ENCODE results near the gene PRELID3B.
"Not testable (repeated sequence)": the region's sequence is repeated elsewhere in the genome, so short reads cannot be mapped to it uniquely, and the experiment has no call there.

PRELID3B gene

GRCh38 chr20:59055302-59055701 lies 12.7 kb upstream of the PRELID3B start:
- intact Hi-C loops (cut with DNase I): no loop called here
- peak in 4 of 42 donors; percentile 10 to 20 (median 15) for DNase-seq

- DNase-seq: no peak
- intact Hi-C loops (cut with DNase I): no loop called here
These were observed 9.1 kb upstream of the PRELID3B start for GRCh38 chr20:59051666-59052185.

GRCh38 chr20:59050437-59050836 lies 7.9 kb upstream of the PRELID3B start:
- intact Hi-C loops (cut with DNase I): no loop called here
- no peak for DNase-seq

- no peak for DNase-seq
- intact Hi-C loops (cut with DNase I): no loop called here
These were observed 6.1 kb upstream of the PRELID3B start for GRCh38 chr20:59048681-59049030.

- no peak for DNase-seq
- intact Hi-C loops (cut with DNase I): no loop called here
These were observed 5.5 kb upstream of the PRELID3B start for GRCh38 chr20:59047938-59048680.

GRCh38 chr20:59046862-59047261 lies 4.3 kb upstream of the PRELID3B start:
- intact Hi-C loops (cut with DNase I): no loop called here
- DNase-seq: no peak

GRCh38 chr20:59044796-59045195 lies 2.2 kb upstream of the PRELID3B start:
- intact Hi-C loops (cut with DNase I): loop anchor here (5.0 kb wide), 1 partner anchor 152 kb away; no protein-coding TSS in a partner anchor
- DNase-seq: no peak

GRCh38 chr20:59044295-59044694 lies 1.7 kb upstream of the PRELID3B start:
- no peak for DNase-seq
- intact Hi-C loops (cut with DNase I): loop anchor here (5.0 kb wide), 1 partner anchor 152 kb away; no protein-coding TSS in a partner anchor

- DNase-seq: no peak
- intact Hi-C loops (cut with DNase I): loop anchor here (5.0 kb wide), 1 partner anchor 151 kb away; no protein-coding TSS in a partner anchor
These were observed 1.1 kb upstream of the PRELID3B start for GRCh38 chr20:59043698-59044097.

- DNase-seq: peak; percentile 69 to 96 (median 91)
- intact Hi-C loops (cut with DNase I): loop anchor here (1.0 to 5.0 kb wide), 2 partner anchors 11 to 151 kb away; partner anchors contain the start of gene ATP5F1E
These were observed 428 bp upstream of the PRELID3B start for GRCh38 chr20:59042796-59043631.

GRCh38 chr20:59041487-59041886 lies 1.1 kb downstream of the PRELID3B start:
- DNase-seq: not testable (repeated sequence)
- intact Hi-C loops (cut with DNase I): loop anchor here (5.0 kb wide), 1 partner anchor 149 kb away; no protein-coding TSS in a partner anchor

GRCh38 chr20:59040667-59041066 lies 1.9 kb downstream of the PRELID3B start:
- intact Hi-C loops (cut with DNase I): loop anchor here (5.0 kb wide), 1 partner anchor 148 kb away; no protein-coding TSS in a partner anchor
- DNase-seq: no peak

GRCh38 chr20:59039233-59039632 lies 3.4 kb downstream of the PRELID3B start:
- intact Hi-C loops (cut with DNase I): no loop called here
- no peak for DNase-seq

- intact Hi-C loops (cut with DNase I): no loop called here
These were observed 5.2 kb downstream of the PRELID3B start for GRCh38 chr20:59037386-59037785.

GRCh38 chr20:59035381-59035780 lies 7.2 kb downstream of the PRELID3B start:
- intact Hi-C loops (cut with DNase I): no loop called here
- no peak for DNase-seq

More at GRCh38 chr20:59037386-59037785, 5.2 kb downstream of the PRELID3B start:
- DNase-seq: no peak

- intact Hi-C loops (cut with DNase I): loop anchor here (5.0 kb wide), 1 partner anchor 51 kb away; the partner anchor contains the start of gene NELFCD
- DNase-seq: no peak
These were observed 8.9 kb downstream of the PRELID3B start for GRCh38 chr20:59033616-59034165.

GRCh38 chr20:59033093-59033492 lies 9.5 kb downstream of the PRELID3B start:
- no peak for DNase-seq
- intact Hi-C loops (cut with DNase I): loop anchor here (5.0 kb wide), 1 partner anchor 51 kb away; the partner anchor contains the start of gene NELFCD

- intact Hi-C loops (cut with DNase I): loop anchor here (1.0 to 5.0 kb wide), 2 partner anchors 10 to 50 kb away; partner anchors contain the start of genes NELFCD and PRELID3B
- DNase-seq: peak in 7 of 42 donors; percentile 18 to 57 (median 22)
These were observed 9.9 kb downstream of the PRELID3B start for GRCh38 chr20:59032713-59033059.
